HEK293 (cell line): ENCODE measurements around the gene TTLL5.

Experiments
- CTCF ChIA-PET: fragments of 350-600 bp; formaldehyde crosslinking; extraction: SDS; loops from one replicate; lab custom pipeline; 2021; ENCODE audit warnings: antibody characterized with exemption; lab: Yijun Ruan, JAX
- POLR2A ChIA-PET: fragments of 300-600 bp; formaldehyde crosslinking; extraction: SDS; loops from one replicate; lab custom pipeline; 2020; ENCODE audit warnings: antibody characterized with exemption, inconsistent platforms; lab: Yijun Ruan, JAX
- H3K27ac ChIP-seq: fragments of 200-500 bp; sonication (Bioruptor generic); 2 replicates; pipeline ENCODE4 v1.5.1; 2014; ENCODE audit warnings: low read depth, low read length, control low read depth, inconsistent platforms; ENCODE audit errors: extremely low read depth
- H3K36me3 ChIP-seq, 2 experiments: fragments of 200-500 bp in 1 of 2; sonication (Bioruptor generic) in 1 of 2; 1 replicate in 1 of 2; 2 replicates in 1 of 2; pipeline ENCODE4 v1.5.1; 2014 to 2017; ENCODE audit warnings: inconsistent platforms in 2 of 2, low read length in 2 of 2; ENCODE audit not compliant: control insufficient read depth in 2 of 2, insufficient read depth in 1 of 2
- H3K4me1 ChIP-seq: fragments of 200-500 bp; sonication (Bioruptor generic); 2 replicates; pipeline ENCODE4 v1.5.1; 2014; ENCODE audit warnings: mild to moderate bottlenecking, low read length, inconsistent platforms; ENCODE audit not compliant: control insufficient read depth, insufficient read depth
- H3K4me3 ChIP-seq: 2 replicates; pipeline ENCODE4 v1.5.1; 2011; ENCODE audit warnings: low read depth, mild to moderate bottlenecking, control low read depth, low read length, moderate library complexity
- H3K9me3 ChIP-seq: fragments of 200-500 bp; sonication (Bioruptor generic); 2 replicates; pipeline ENCODE4 v1.5.1; 2014; ENCODE audit warnings: low read depth, low read length, inconsistent platforms; ENCODE audit not compliant: control insufficient read depth, insufficient read depth
- GLIS2 ChIP-seq: fragments of 450-650 bp; formaldehyde crosslinking; IDR thresholded peaks from 2 replicates; pipeline ENCODE4 v1.5.1; 2016; ENCODE audit warnings: missing biosample characterization, missing genetic modification characterization
- HOXA7 ChIP-seq: sonication (generic); formaldehyde crosslinking; IDR thresholded peaks from 2 replicates; pipeline ENCODE4 v1.8.1; 2022; ENCODE audit warnings: missing genetic modification reagents, borderline replicate concordance
- REPIN1 ChIP-seq: fragments of 450-650 bp; formaldehyde crosslinking; IDR thresholded peaks from 2 replicates; pipeline ENCODE4 v1.5.1; 2017; ENCODE audit warnings: missing biosample characterization, missing genetic modification characterization, low read depth
- ZFP41 ChIP-seq: fragments of 450-650 bp; formaldehyde crosslinking; IDR thresholded peaks from 2 replicates; pipeline ENCODE4 v1.5.1; 2016; ENCODE audit warnings: missing biosample characterization, missing genetic modification characterization, borderline replicate concordance
- ZFP69B ChIP-seq: fragments of 450-650 bp; formaldehyde crosslinking; IDR thresholded peaks from 2 replicates; pipeline ENCODE4 v1.5.1; 2016; ENCODE audit warnings: missing biosample characterization, missing genetic modification characterization
- ZNF175 ChIP-seq: fragments of 450-650 bp; formaldehyde crosslinking; IDR thresholded peaks from 2 replicates; pipeline ENCODE4 v1.5.1; 2016; ENCODE audit warnings: missing biosample characterization, missing genetic modification characterization
- ZNF184 ChIP-seq: fragments of 450-650 bp; IDR thresholded peaks from 2 replicates; pipeline ENCODE4 v1.5.1; 2018; ENCODE audit warnings: missing biosample characterization, mild to moderate bottlenecking, missing genetic modification characterization
- ZNF214 ChIP-seq: fragments of 450-650 bp; formaldehyde crosslinking; IDR thresholded peaks from 2 replicates; pipeline ENCODE4 v1.5.1; 2017; ENCODE audit warnings: missing biosample characterization, mild to moderate bottlenecking, missing genetic modification characterization, borderline replicate concordance
- ZNF239 ChIP-seq: fragments of 450-650 bp; formaldehyde crosslinking; IDR thresholded peaks from 2 replicates; pipeline ENCODE4 v1.5.1; 2016; ENCODE audit warnings: missing biosample characterization, missing genetic modification characterization
- ZNF280D ChIP-seq: fragments of 450-650 bp; formaldehyde crosslinking; IDR thresholded peaks from 2 replicates; pipeline ENCODE4 v1.5.1; 2016; ENCODE audit warnings: missing biosample characterization, missing genetic modification characterization
- ZNF362 ChIP-seq: fragments of 450-650 bp; formaldehyde crosslinking; IDR thresholded peaks from 2 replicates; pipeline ENCODE4 v1.5.1; 2016; ENCODE audit warnings: missing biosample characterization, missing genetic modification characterization
- ZNF404 ChIP-seq: fragments of 450-650 bp; formaldehyde crosslinking; IDR thresholded peaks from 2 replicates; pipeline ENCODE4 v1.5.1; 2017; ENCODE audit warnings: missing biosample characterization, missing genetic modification characterization
- ZNF544 ChIP-seq: fragments of 450-650 bp; formaldehyde crosslinking; IDR thresholded peaks from 2 replicates; pipeline ENCODE4 v1.5.0; 2017; ENCODE audit warnings: missing biosample characterization, missing genetic modification characterization
- ZNF664 ChIP-seq: fragments of 450-650 bp; formaldehyde crosslinking; IDR thresholded peaks from 2 replicates; pipeline ENCODE4 v1.5.1; 2016; ENCODE audit warnings: missing biosample characterization, missing genetic modification characterization
- ZNF704 ChIP-seq: fragments of 450-650 bp; formaldehyde crosslinking; IDR thresholded peaks from 2 replicates; pipeline ENCODE4 v1.5.1; 2016; ENCODE audit warnings: missing biosample characterization, missing genetic modification characterization
- ZNF747 ChIP-seq: fragments of 450-650 bp; formaldehyde crosslinking; IDR thresholded peaks from 2 replicates; pipeline ENCODE4 v1.5.1; 2016; ENCODE audit warnings: missing biosample characterization, missing genetic modification characterization
- TF ChIP-seq, protein P1 (sequence below): fragments of 450-650 bp; formaldehyde crosslinking; IDR thresholded peaks from 2 replicates; pipeline ENCODE4 v1.5.1; 2016; ENCODE audit warnings: missing biosample characterization, missing genetic modification characterization
- TF ChIP-seq, protein P2 (sequence below): fragments of 450-650 bp; formaldehyde crosslinking; IDR thresholded peaks from 2 replicates; pipeline ENCODE4 v1.5.1; 2016; ENCODE audit warnings: missing biosample characterization, missing genetic modification characterization, borderline replicate concordance
- TF ChIP-seq, protein P3 (sequence below): fragments of 450-650 bp; formaldehyde crosslinking; IDR thresholded peaks from 2 replicates; pipeline ENCODE4 v1.5.1; 2016; ENCODE audit warnings: missing biosample characterization, missing genetic modification characterization, borderline replicate concordance

TTLL5 gene

GRCh38 chr14:75699331-75699730 lies 38.3 kb downstream of the TTLL5 start:
- H3K36me3 ChIP-seq, result peaks cover 14 to 58% of the 10 kb centered on the region in 2 experiments
- no peak overlapping the region for H3K27ac ChIP-seq
- no peaks in the 10 kb centered on the region for H3K4me1 ChIP-seq
- H3K9me3 ChIP-seq, result no peaks in the 10 kb centered on the region
- TF ChIP-seq ZNF704 (tag by site-specific recombination) (no peak), ZFP41 (tag by site-specific recombination) (no peak), ZNF184 (tag by site-specific recombination) (no peak)
- TF ChIP-seq, protein P1, sequence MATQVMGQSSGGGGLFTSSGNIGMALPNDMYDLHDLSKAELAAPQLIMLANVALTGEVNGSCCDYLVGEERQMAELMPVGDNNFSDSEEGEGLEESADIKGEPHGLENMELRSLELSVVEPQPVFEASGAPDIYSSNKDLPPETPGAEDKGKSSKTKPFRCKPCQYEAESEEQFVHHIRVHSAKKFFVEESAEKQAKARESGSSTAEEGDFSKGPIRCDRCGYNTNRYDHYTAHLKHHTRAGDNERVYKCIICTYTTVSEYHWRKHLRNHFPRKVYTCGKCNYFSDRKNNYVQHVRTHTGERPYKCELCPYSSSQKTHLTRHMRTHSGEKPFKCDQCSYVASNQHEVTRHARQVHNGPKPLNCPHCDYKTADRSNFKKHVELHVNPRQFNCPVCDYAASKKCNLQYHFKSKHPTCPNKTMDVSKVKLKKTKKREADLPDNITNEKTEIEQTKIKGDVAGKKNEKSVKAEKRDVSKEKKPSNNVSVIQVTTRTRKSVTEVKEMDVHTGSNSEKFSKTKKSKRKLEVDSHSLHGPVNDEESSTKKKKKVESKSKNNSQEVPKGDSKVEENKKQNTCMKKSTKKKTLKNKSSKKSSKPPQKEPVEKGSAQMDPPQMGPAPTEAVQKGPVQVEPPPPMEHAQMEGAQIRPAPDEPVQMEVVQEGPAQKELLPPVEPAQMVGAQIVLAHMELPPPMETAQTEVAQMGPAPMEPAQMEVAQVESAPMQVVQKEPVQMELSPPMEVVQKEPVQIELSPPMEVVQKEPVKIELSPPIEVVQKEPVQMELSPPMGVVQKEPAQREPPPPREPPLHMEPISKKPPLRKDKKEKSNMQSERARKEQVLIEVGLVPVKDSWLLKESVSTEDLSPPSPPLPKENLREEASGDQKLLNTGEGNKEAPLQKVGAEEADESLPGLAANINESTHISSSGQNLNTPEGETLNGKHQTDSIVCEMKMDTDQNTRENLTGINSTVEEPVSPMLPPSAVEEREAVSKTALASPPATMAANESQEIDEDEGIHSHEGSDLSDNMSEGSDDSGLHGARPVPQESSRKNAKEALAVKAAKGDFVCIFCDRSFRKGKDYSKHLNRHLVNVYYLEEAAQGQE (tag by site-specific recombination), result no peak
- TF ChIP-seq, protein P2, sequence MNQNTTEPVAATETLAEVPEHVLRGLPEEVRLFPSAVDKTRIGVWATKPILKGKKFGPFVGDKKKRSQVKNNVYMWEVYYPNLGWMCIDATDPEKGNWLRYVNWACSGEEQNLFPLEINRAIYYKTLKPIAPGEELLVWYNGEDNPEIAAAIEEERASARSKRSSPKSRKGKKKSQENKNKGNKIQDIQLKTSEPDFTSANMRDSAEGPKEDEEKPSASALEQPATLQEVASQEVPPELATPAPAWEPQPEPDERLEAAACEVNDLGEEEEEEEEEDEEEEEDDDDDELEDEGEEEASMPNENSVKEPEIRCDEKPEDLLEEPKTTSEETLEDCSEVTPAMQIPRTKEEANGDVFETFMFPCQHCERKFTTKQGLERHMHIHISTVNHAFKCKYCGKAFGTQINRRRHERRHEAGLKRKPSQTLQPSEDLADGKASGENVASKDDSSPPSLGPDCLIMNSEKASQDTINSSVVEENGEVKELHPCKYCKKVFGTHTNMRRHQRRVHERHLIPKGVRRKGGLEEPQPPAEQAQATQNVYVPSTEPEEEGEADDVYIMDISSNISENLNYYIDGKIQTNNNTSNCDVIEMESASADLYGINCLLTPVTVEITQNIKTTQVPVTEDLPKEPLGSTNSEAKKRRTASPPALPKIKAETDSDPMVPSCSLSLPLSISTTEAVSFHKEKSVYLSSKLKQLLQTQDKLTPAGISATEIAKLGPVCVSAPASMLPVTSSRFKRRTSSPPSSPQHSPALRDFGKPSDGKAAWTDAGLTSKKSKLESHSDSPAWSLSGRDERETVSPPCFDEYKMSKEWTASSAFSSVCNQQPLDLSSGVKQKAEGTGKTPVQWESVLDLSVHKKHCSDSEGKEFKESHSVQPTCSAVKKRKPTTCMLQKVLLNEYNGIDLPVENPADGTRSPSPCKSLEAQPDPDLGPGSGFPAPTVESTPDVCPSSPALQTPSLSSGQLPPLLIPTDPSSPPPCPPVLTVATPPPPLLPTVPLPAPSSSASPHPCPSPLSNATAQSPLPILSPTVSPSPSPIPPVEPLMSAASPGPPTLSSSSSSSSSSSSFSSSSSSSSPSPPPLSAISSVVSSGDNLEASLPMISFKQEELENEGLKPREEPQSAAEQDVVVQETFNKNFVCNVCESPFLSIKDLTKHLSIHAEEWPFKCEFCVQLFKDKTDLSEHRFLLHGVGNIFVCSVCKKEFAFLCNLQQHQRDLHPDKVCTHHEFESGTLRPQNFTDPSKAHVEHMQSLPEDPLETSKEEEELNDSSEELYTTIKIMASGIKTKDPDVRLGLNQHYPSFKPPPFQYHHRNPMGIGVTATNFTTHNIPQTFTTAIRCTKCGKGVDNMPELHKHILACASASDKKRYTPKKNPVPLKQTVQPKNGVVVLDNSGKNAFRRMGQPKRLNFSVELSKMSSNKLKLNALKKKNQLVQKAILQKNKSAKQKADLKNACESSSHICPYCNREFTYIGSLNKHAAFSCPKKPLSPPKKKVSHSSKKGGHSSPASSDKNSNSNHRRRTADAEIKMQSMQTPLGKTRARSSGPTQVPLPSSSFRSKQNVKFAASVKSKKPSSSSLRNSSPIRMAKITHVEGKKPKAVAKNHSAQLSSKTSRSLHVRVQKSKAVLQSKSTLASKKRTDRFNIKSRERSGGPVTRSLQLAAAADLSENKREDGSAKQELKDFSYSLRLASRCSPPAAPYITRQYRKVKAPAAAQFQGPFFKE (tag by site-specific recombination), result no peak
- ChIA-PET POLR2A (no interaction called here), CTCF (no interaction called here)
- H3K4me3 ChIP-seq, result no peak overlapping the region

GRCh38 chr14:75700295-75700694 lies 39.2 kb downstream of the TTLL5 start:
- Histone ChIP-seq H3K27ac (no peak overlapping the region), H3K4me3 (no peak overlapping the region), H3K9me3 (no peaks in the 10 kb centered on the region), H3K36me3 (peaks cover 14 to 52% of the 10 kb centered on the region in 2 experiments), H3K4me1 (no peaks in the 10 kb centered on the region)
- ChIA-PET CTCF (no interaction called here), POLR2A (no interaction called here)
- no peak for TF ChIP-seq HOXA7 (CRISPR knock-in tag)
- no peak for TF ChIP-seq ZNF404 (tag by site-specific recombination)
- TF ChIP-seq ZNF175, result no peak
- no peak for TF ChIP-seq ZNF280D (tag by site-specific recombination)
- no peak for TF ChIP-seq REPIN1 (tag by site-specific recombination)
- TF ChIP-seq ZNF544 (tag by site-specific recombination), result no peak
- TF ChIP-seq GLIS2 (tag by site-specific recombination), result no peak
- no peak for TF ChIP-seq ZNF214 (tag by site-specific recombination)
- TF ChIP-seq, protein P3, sequence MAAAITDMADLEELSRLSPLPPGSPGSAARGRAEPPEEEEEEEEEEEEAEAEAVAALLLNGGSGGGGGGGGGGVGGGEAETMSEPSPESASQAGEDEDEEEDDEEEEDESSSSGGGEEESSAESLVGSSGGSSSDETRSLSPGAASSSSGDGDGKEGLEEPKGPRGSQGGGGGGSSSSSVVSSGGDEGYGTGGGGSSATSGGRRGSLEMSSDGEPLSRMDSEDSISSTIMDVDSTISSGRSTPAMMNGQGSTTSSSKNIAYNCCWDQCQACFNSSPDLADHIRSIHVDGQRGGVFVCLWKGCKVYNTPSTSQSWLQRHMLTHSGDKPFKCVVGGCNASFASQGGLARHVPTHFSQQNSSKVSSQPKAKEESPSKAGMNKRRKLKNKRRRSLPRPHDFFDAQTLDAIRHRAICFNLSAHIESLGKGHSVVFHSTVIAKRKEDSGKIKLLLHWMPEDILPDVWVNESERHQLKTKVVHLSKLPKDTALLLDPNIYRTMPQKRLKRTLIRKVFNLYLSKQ (tag by site-specific recombination), result no peak
- no peak for TF ChIP-seq ZNF239 (tag by site-specific recombination)
- TF ChIP-seq ZNF664, result no peak
- TF ChIP-seq ZNF362 (tag by site-specific recombination), result no peak
- TF ChIP-seq ZFP69B, result no peak
- TF ChIP-seq ZNF747, result no peak
